Measurements from ENCODE around the gene KCNQ1OT1.

The KCNQ1OT1 gene

GRCh38 chr11:2748814-2749554 is 49.2 kb upstream of the KCNQ1OT1 start:
- H3K9me3 ChIP-seq (ENCODE audit: control insufficient read depth, insufficient read depth, low read depth, low read length) = no peaks in the 10 kb centered on the region
- H3K27ac ChIP-seq (ENCODE audit: extremely low read depth, low read depth, low read length) = no peak overlapping the region
- ChIA-PET CTCF (interaction anchor here (0.6 kb wide), 2 partner anchors 9 to 436 kb away, joined by 3 to 7 read pairs; no protein-coding TSS in a partner anchor), POLR2A (interaction anchor here (0.6 kb wide), 1 partner anchor 1184 kb away, joined by 3 read pairs; no protein-coding TSS in a partner anchor)
- no peaks in the 10 kb centered on the region for H3K36me3 ChIP-seq (ENCODE audit: control insufficient read depth in 2 of 2, insufficient read depth in 1 of 2, low read length in 2 of 2)
- no peaks in the 10 kb centered on the region for H3K4me1 ChIP-seq (ENCODE audit: control insufficient read depth, insufficient read depth, low read length)
- no peak overlapping the region for H3K4me3 ChIP-seq (ENCODE audit: low read depth, low read length)
- no peak for TF ChIP-seq ZBTB21 (tag by site-specific recombination; IDR thresholded peaks at IDR 0.05)
- no peak for TF ChIP-seq ZNF549 (tag by site-specific recombination; IDR thresholded peaks at IDR 0.05)
- no peak for TF ChIP-seq GLIS1 (tag by site-specific recombination; IDR thresholded peaks at IDR 0.05)
- TF ChIP-seq ZNF354C (tag by site-specific recombination; IDR thresholded peaks at IDR 0.05; ENCODE audit: borderline replicate concordance, low read depth) = no peak
- no peak for TF ChIP-seq ZNF140 (tag by site-specific recombination; IDR thresholded peaks at IDR 0.05)
- no peak for TF ChIP-seq EGR2 (tag by site-specific recombination; IDR thresholded peaks at IDR 0.05; ENCODE audit: low read depth)
- TF ChIP-seq YY2 (tag by site-specific recombination; IDR thresholded peaks at IDR 0.05) = no peak
- TF ChIP-seq REST (tag by site-specific recombination; IDR thresholded peaks at IDR 0.05) = no peak
- TF ChIP-seq GLI4 (tag by site-specific recombination; IDR thresholded peaks at IDR 0.05) = no peak
- no peak for TF ChIP-seq ZNF837 (tag by site-specific recombination; IDR thresholded peaks at IDR 0.05)
- no peak for TF ChIP-seq ZFP41 (tag by site-specific recombination; IDR thresholded peaks at IDR 0.05; ENCODE audit: borderline replicate concordance)
- TF ChIP-seq ZNF585B (tag by site-specific recombination; IDR thresholded peaks at IDR 0.05) = no peak
- no peak for TF ChIP-seq HOXD13 (CRISPR knock-in tag; IDR thresholded peaks at IDR 0.05; ENCODE audit: borderline replicate concordance)
- TF ChIP-seq KLF8 (tag by site-specific recombination; IDR thresholded peaks at IDR 0.05) = no peak
- no peak for TF ChIP-seq ATF2 (tag by site-specific recombination; IDR thresholded peaks at IDR 0.05; ENCODE audit: low read depth)
- TF ChIP-seq ZNF311 (tag by site-specific recombination; IDR thresholded peaks at IDR 0.05; ENCODE audit: borderline replicate concordance) = no peak

- H3K36me3 ChIP-seq (ENCODE audit: control insufficient read depth in 2 of 2, insufficient read depth in 1 of 2, low read length in 2 of 2) = no peaks in the 10 kb centered on the region
- POLR2A ChIA-PET = interaction anchor here (0.6 kb wide), 1 partner anchor 1185 kb away, joined by 3 read pairs; no protein-coding TSS in a partner anchor
- H3K9me3 ChIP-seq (ENCODE audit: control insufficient read depth, insufficient read depth, low read depth, low read length) = no peaks in the 10 kb centered on the region
- TF ChIP-seq HOXC10 (CRISPR knock-in tag; IDR thresholded peaks at IDR 0.05) = no peak
- no peak overlapping the region for H3K27ac ChIP-seq (ENCODE audit: extremely low read depth, low read depth, low read length)
- CTCF ChIA-PET = interaction anchor here (0.6 kb wide), 1 partner anchor 10 kb away, joined by 3 read pairs; no protein-coding TSS in a partner anchor
- H3K4me1 ChIP-seq (ENCODE audit: control insufficient read depth, insufficient read depth, low read length) = no peaks in the 10 kb centered on the region
- no peak overlapping the region for H3K4me3 ChIP-seq (ENCODE audit: low read depth, low read length)
Observed at GRCh38 chr11:2748061-2748813, 48.4 kb upstream of the KCNQ1OT1 start.

Measured in HEK293 (cell line).